GM12874 (cell line): ENCODE results near the gene TMEM203.

ENCODE experiments used
- CTCF ChIP-seq: IDR thresholded peaks from 2 replicates; pipeline ENCODE4 v1.5.1; 2011; ENCODE audit warnings: low read depth, mild to moderate bottlenecking, control low read depth, low read length, moderate library complexity; ENCODE audit not compliant: insufficient read depth

The TMEM203 gene

GRCh38 chr9:137192859-137193258 lies 12.6 kb downstream of the TMEM203 start:
- TF ChIP-seq CTCF, result no peak

GRCh38 chr9:137192448-137192780 lies 13.0 kb downstream of the TMEM203 start:
- TF ChIP-seq CTCF, result no peak

- TF ChIP-seq CTCF, result no peak
These were observed 13.6 kb downstream of the TMEM203 start for GRCh38 chr9:137191691-137192447.

GRCh38 chr9:137191245-137191644 lies 14.2 kb downstream of the TMEM203 start:
- no peak for TF ChIP-seq CTCF

- TF ChIP-seq CTCF, result no peak
These were observed 15.1 kb downstream of the TMEM203 start for GRCh38 chr9:137190315-137190856.

- no peak for TF ChIP-seq CTCF
These were observed 15.9 kb downstream of the TMEM203 start for GRCh38 chr9:137189297-137190295.
